Measurements from ENCODE around the gene SPDYE5. TPM values are rescaled to one million over a fixed set of nuclear protein-coding genes. Genes with fewer than 3 reads are reported as not detected.
"Not testable (repeated sequence)": the region's sequence is repeated elsewhere in the genome, so short reads cannot be mapped to it uniquely, and the experiment has no call there.

The SPDYE5 gene
- total RNA-seq, result not detected

GRCh38 chr7:75492020-75492419 is at the start of gene SPDYE5:
Gene SPDYE5, plus strand, starts transcription at chr7:75492320. Its CDS starts 1,728 bp downstream, at chr7:75494048.
- DNase-seq; H3K27ac ChIP-seq; intact Hi-C loops (cut with DNase I; ENCODE audit: low total_unique reads); H3K9me3 ChIP-seq; in situ Hi-C loops (cut with MboI; ENCODE audit: low pct_ligation_motif_present in 1 of 4, low pct_unique_long_range_greater_than_20kb in 1 of 4, low sequenced_read_pairs in 3 of 4); H3K36me3 ChIP-seq; H3K4me3 ChIP-seq; H3K4me1 ChIP-seq; H3K27me3 ChIP-seq: not testable (repeated sequence)
- WGBS, 2 donors (ENCODE audit: low coverage in 1 of 2), result 81% methylated on average over 6 of the region's 6 CpGs; no CpG with 5 or more reads in 1 of the 2 donors

GRCh38 chr7:75442465-75443111 is 49.5 kb upstream of the SPDYE5 start:
- in situ Hi-C loops (cut with MboI; ENCODE audit: low pct_ligation_motif_present in 1 of 4, low pct_unique_long_range_greater_than_20kb in 1 of 4, low sequenced_read_pairs in 3 of 4); H3K9me3 ChIP-seq; H3K27me3 ChIP-seq; DNase-seq; intact Hi-C loops (cut with DNase I; ENCODE audit: low total_unique reads); H3K4me1 ChIP-seq: not testable (repeated sequence)
- H3K4me3 ChIP-seq, result peak overlapping the region; percentile 53 to 73 (median 58)
- TF ChIP-seq POLR2AphosphoS5 (IDR thresholded peaks at IDR 0.05), result peak in 2 of 3 donors; percentile 26 to 33
- TF ChIP-seq POLR2A (IDR thresholded peaks at IDR 0.05), result peak; percentile 26
- whole genome bisulfite sequencing, 2 donors (ENCODE audit: low coverage in 1 of 2), result no CpG with 5 or more reads among the region's 76 CpGs
- peak overlapping the region; percentile 88 to 91 (median 90) for H3K27ac ChIP-seq
- H3K36me3 ChIP-seq, result peaks cover 0 to 23% (median 10%) of the 10 kb centered on the region in 4 donors

GRCh38 chr7:75449946-75450345 is 42.2 kb upstream of the SPDYE5 start:
- 92% methylated on average over 2 of the region's 5 CpGs; no CpG with 5 or more reads in 1 of the 2 donors for WGBS, 2 donors (ENCODE audit: low coverage in 1 of 2)
- in situ Hi-C loops (cut with MboI; ENCODE audit: low pct_ligation_motif_present in 1 of 4, low pct_unique_long_range_greater_than_20kb in 1 of 4, low sequenced_read_pairs in 3 of 4); DNase-seq; H3K4me1 ChIP-seq; H3K9me3 ChIP-seq; intact Hi-C loops (cut with DNase I; ENCODE audit: low total_unique reads); H3K27ac ChIP-seq; H3K4me3 ChIP-seq; H3K36me3 ChIP-seq; H3K27me3 ChIP-seq: not testable (repeated sequence)

GRCh38 chr7:75452494-75452955 is 39.6 kb upstream of the SPDYE5 start:
- H3K27ac ChIP-seq; DNase-seq; intact Hi-C loops (cut with DNase I; ENCODE audit: low total_unique reads); H3K36me3 ChIP-seq; in situ Hi-C loops (cut with MboI; ENCODE audit: low pct_ligation_motif_present in 1 of 4, low pct_unique_long_range_greater_than_20kb in 1 of 4, low sequenced_read_pairs in 3 of 4); H3K4me1 ChIP-seq; H3K9me3 ChIP-seq; H3K4me3 ChIP-seq; H3K27me3 ChIP-seq: not testable (repeated sequence)
- TF ChIP-seq CTCF (IDR thresholded peaks at IDR 0.05), result peak in 3 of 5 experiments; percentile 34 to 47 (median 39)
- 5% methylated on average over 4 of the region's 4 CpGs; no CpG with 5 or more reads in 1 of the 2 donors for WGBS, 2 donors (ENCODE audit: low coverage in 1 of 2)

GRCh38 chr7:75456403-75456802 is 35.7 kb upstream of the SPDYE5 start:
- H3K4me3 ChIP-seq; H3K27ac ChIP-seq; H3K4me1 ChIP-seq; in situ Hi-C loops (cut with MboI; ENCODE audit: low pct_ligation_motif_present in 1 of 4, low pct_unique_long_range_greater_than_20kb in 1 of 4, low sequenced_read_pairs in 3 of 4); H3K9me3 ChIP-seq; DNase-seq; H3K36me3 ChIP-seq; H3K27me3 ChIP-seq; intact Hi-C loops (cut with DNase I; ENCODE audit: low total_unique reads): not testable (repeated sequence)
- WGBS, 2 donors (ENCODE audit: low coverage in 1 of 2), result 88% methylated on average over 9 of the region's 10 CpGs; no CpG with 5 or more reads in 1 of the 2 donors

- intact Hi-C loops (cut with DNase I; ENCODE audit: low total_unique reads); H3K27ac ChIP-seq; H3K9me3 ChIP-seq; H3K36me3 ChIP-seq; DNase-seq; H3K4me3 ChIP-seq; in situ Hi-C loops (cut with MboI; ENCODE audit: low pct_ligation_motif_present in 1 of 4, low pct_unique_long_range_greater_than_20kb in 1 of 4, low sequenced_read_pairs in 3 of 4); H3K4me1 ChIP-seq; H3K27me3 ChIP-seq: not testable (repeated sequence)
- WGBS, 2 donors (ENCODE audit: low coverage in 1 of 2), result 50% methylated on average over 1 of the region's 5 CpGs; no CpG with 5 or more reads in 1 of the 2 donors
Measured at GRCh38 chr7:75458034-75458433, 34.1 kb upstream of the SPDYE5 start.

- H3K9me3 ChIP-seq; H3K27ac ChIP-seq; DNase-seq; H3K36me3 ChIP-seq; intact Hi-C loops (cut with DNase I; ENCODE audit: low total_unique reads); H3K4me1 ChIP-seq; H3K4me3 ChIP-seq; H3K27me3 ChIP-seq; in situ Hi-C loops (cut with MboI; ENCODE audit: low pct_ligation_motif_present in 1 of 4, low pct_unique_long_range_greater_than_20kb in 1 of 4, low sequenced_read_pairs in 3 of 4): not testable (repeated sequence)
- no CpG with 5 or more reads among the region's 5 CpGs for WGBS, 2 donors (ENCODE audit: low coverage in 1 of 2)
Measured at GRCh38 chr7:75460541-75460940, 31.6 kb upstream of the SPDYE5 start.

- WGBS, 2 donors (ENCODE audit: low coverage in 1 of 2), result no CpG with 5 or more reads among the region's 4 CpGs
- H3K27me3 ChIP-seq; intact Hi-C loops (cut with DNase I; ENCODE audit: low total_unique reads); H3K36me3 ChIP-seq; H3K4me1 ChIP-seq; DNase-seq; H3K9me3 ChIP-seq; in situ Hi-C loops (cut with MboI; ENCODE audit: low pct_ligation_motif_present in 1 of 4, low pct_unique_long_range_greater_than_20kb in 1 of 4, low sequenced_read_pairs in 3 of 4); H3K4me3 ChIP-seq; H3K27ac ChIP-seq: not testable (repeated sequence)
Measured at GRCh38 chr7:75470166-75470565, 22.0 kb upstream of the SPDYE5 start.

- in situ Hi-C loops (cut with MboI; ENCODE audit: low pct_ligation_motif_present in 1 of 4, low pct_unique_long_range_greater_than_20kb in 1 of 4, low sequenced_read_pairs in 3 of 4); intact Hi-C loops (cut with DNase I; ENCODE audit: low total_unique reads); H3K27me3 ChIP-seq; H3K9me3 ChIP-seq; H3K27ac ChIP-seq; H3K36me3 ChIP-seq; H3K4me3 ChIP-seq; H3K4me1 ChIP-seq; DNase-seq: not testable (repeated sequence)
Measured at GRCh38 chr7:75477457-75477856, 14.7 kb upstream of the SPDYE5 start.

- H3K27me3 ChIP-seq; intact Hi-C loops (cut with DNase I; ENCODE audit: low total_unique reads); in situ Hi-C loops (cut with MboI; ENCODE audit: low pct_ligation_motif_present in 1 of 4, low pct_unique_long_range_greater_than_20kb in 1 of 4, low sequenced_read_pairs in 3 of 4); H3K36me3 ChIP-seq; H3K27ac ChIP-seq; H3K4me3 ChIP-seq; H3K4me1 ChIP-seq; H3K9me3 ChIP-seq; DNase-seq: not testable (repeated sequence)
Measured at GRCh38 chr7:75480313-75480712, 11.8 kb upstream of the SPDYE5 start.

Measured in transverse colon (tissue), 4 donors.